GM12878 (cell line): ENCODE data around the gene STKLD1. TPM values are rescaled to one million over a fixed set of nuclear protein-coding genes. Genes with fewer than 3 reads are reported as not detected.

Experiments
- ATAC-seq: fragments of 200-7000 bp; cut with Tn5 transposase; 3 replicates; pipeline ENCODE4 v1.9.1; 2020; ENCODE audit warnings: mild to moderate bottlenecking, moderate library complexity
- BruUV-seq: library from RNA; stranded (reverse); fragments of 400-500 nt; replicated peaks from 2 replicates; lab custom pipeline; 2021; lab: Mats Ljungman, UMichigan
- CTCF ChIA-PET: fragments of 300-600 bp; sonication (Branson Sonifier 250); formaldehyde crosslinking; extraction: SDS; loops from one replicate; lab custom pipeline; 2021; ENCODE audit warnings: inconsistent platforms; lab: Yijun Ruan, JAX
- POLR2A ChIA-PET: fragments of 350-600 bp; formaldehyde crosslinking; extraction: SDS; loops from one replicate; lab custom pipeline; 2021; ENCODE audit warnings: inconsistent platforms; lab: Charles Lee
- RAD21 ChIA-PET: fragments of 300-600 bp; sonication (Branson Sonifier 250); formaldehyde crosslinking; loops from one replicate; lab custom pipeline; 2023; ENCODE audit warnings: antibody characterized with exemption; ENCODE audit not compliant: unreplicated experiment; lab: Charles Lee
- SMC1A ChIA-PET: fragments of 300-600 bp; sonication (Branson Sonifier 250); formaldehyde crosslinking; loops from one replicate; lab custom pipeline; 2023; ENCODE audit not compliant: unreplicated experiment, uncharacterized antibody; lab: Charles Lee
- DNase-seq: peaks from one replicate; pipeline ENCODE4 v3.0.0-alpha.2; 2011; ENCODE audit warnings: low read depth, low spot score
- FAIRE-seq: peaks from 3 replicates; lab custom pipeline; 2011; peaks lifted over from hg19 to GRCh38; lab: Jason Lieb, UNC
- H2AFZ ChIP-seq: 2 replicates; pipeline ENCODE4 v1.6.0; 2011; ENCODE audit warnings: low read depth, low read length, control low read depth; ENCODE audit not compliant: control insufficient read depth
- H3K27ac ChIP-seq: 2 replicates; pipeline ENCODE4 v1.5.1; 2011; ENCODE audit warnings: control low read depth; ENCODE audit not compliant: control insufficient read depth, insufficient read depth
- H3K27me3 ChIP-seq, 2 experiments: replicated peaks in 1 of 2; 2 replicates each; pipeline versions ENCODE4 v1.6.0 to v1.6.1; 2011; ENCODE audit warnings: low read length in 1 of 2; ENCODE audit not compliant: control insufficient read depth in 2 of 2, insufficient read depth in 2 of 2
- H3K36me3 ChIP-seq, 2 experiments: 2 replicates each; pipeline ENCODE4 v1.5.1; 2011; ENCODE audit warnings: low read length in 1 of 2; ENCODE audit not compliant: control insufficient read depth in 2 of 2, insufficient read depth in 2 of 2
- H3K4me1 ChIP-seq: 2 replicates; pipeline ENCODE4 v1.6.1; 2011; ENCODE audit warnings: mild to moderate bottlenecking, low read length, moderate library complexity, mixed read lengths; ENCODE audit not compliant: control insufficient read depth, insufficient read depth
- H3K4me2 ChIP-seq: 2 replicates; pipeline ENCODE4 v1.6.0; 2011; ENCODE audit warnings: control low read depth; ENCODE audit not compliant: control insufficient read depth, insufficient read depth
- H3K4me3 ChIP-seq: fragments of 200-600 bp; sonication (generic); 2 replicates; pipeline ENCODE4 v1.5.1; 2016
- H3K79me2 ChIP-seq: 2 replicates; pipeline ENCODE4 v1.6.0; 2011; ENCODE audit warnings: low read length; ENCODE audit not compliant: control insufficient read depth, insufficient read depth
- H3K9ac ChIP-seq: 2 replicates; pipeline ENCODE4 v1.8.0; 2011; ENCODE audit warnings: low read length, control low read depth, mixed read lengths; ENCODE audit not compliant: control insufficient read depth, insufficient read depth
- H3K9me3 ChIP-seq: replicated peaks from 3 replicates; pipeline ENCODE4 v1.5.1; 2011; ENCODE audit warnings: mild to moderate bottlenecking, low read length; ENCODE audit not compliant: control insufficient read depth, insufficient read depth
- H4K20me1 ChIP-seq: 2 replicates; pipeline ENCODE4 v1.6.0; 2011; ENCODE audit not compliant: control insufficient read depth, insufficient read depth
- CREB1 ChIP-seq: IDR thresholded peaks from 2 replicates; pipeline ENCODE4 v1.6.1; 2012; ENCODE audit warnings: low read depth, mild to moderate bottlenecking, inconsistent platforms
- FOS ChIP-seq: IDR thresholded peaks from 3 replicates; pipeline ENCODE4 v1.6.1; 2011; ENCODE audit warnings: borderline replicate concordance; ENCODE audit not compliant: insufficient read length; ENCODE audit errors: extremely low read depth
- HCFC1 ChIP-seq: fragments of 150-350 bp; IDR thresholded peaks from 2 replicates; pipeline ENCODE4 v1.6.1; 2014; ENCODE audit warnings: low read length
- KDM1A ChIP-seq: fragments of 200-600 bp; sonication (generic); IDR thresholded peaks from 2 replicates; pipeline ENCODE4 v1.6.1; 2016; ENCODE audit warnings: borderline replicate concordance
- RB1 ChIP-seq: fragments of 450-650 bp; formaldehyde crosslinking; IDR thresholded peaks from 2 replicates; pipeline ENCODE4 v1.6.1; 2017; ENCODE audit warnings: mild to moderate bottlenecking, borderline replicate concordance
- SMARCA5 ChIP-seq: fragments of 450-650 bp; IDR thresholded peaks from 2 replicates; pipeline ENCODE4 v1.6.1; 2017; ENCODE audit warnings: mild to moderate bottlenecking
- STAT3 ChIP-seq: IDR thresholded peaks from 2 replicates; pipeline ENCODE4 v1.6.1; 2011; ENCODE audit warnings: low read depth, low read length, improper control_type of control experiment
- TCF12 ChIP-seq: IDR thresholded peaks from 2 replicates; pipeline ENCODE4 v1.6.1; 2011; ENCODE audit warnings: low read depth, mild to moderate bottlenecking, low read length
- ZNF384 ChIP-seq: IDR thresholded peaks from 2 replicates; pipeline ENCODE4 v1.6.1; 2012; ENCODE audit warnings: low read depth, mild to moderate bottlenecking, low read length, improper control_type of control experiment, borderline replicate concordance
- WGBS: methylation state at CpG from one replicate; pipeline ENCODE4 v1.1.6; 2016; ENCODE audit warnings: low lambda C conversion rate; ENCODE audit not compliant: insufficient replicate concordance, insufficient coverage; ENCODE audit errors: missing lambda C conversion rate; 5-methylcytosine and 5-hydroxymethylcytosine counted together
- in situ Hi-C: fragments of 300-500 bp; cut with MboI; formaldehyde crosslinking; loops from 9 replicates; pipeline ENCODE4 v1.14.3; 2018; ENCODE audit warnings: mixed read lengths
- intact Hi-C: fragments of 100-400 bp; cut with micrococcal nuclease; formaldehyde crosslinking; loops from one replicate; pipeline ENCODE4 v1.14.2; 2022; ENCODE audit not compliant: unreplicated experiment
- polyA plus RNA-seq, 11 experiments: library from polyadenylated mRNA; depleted of rRNA in 4 of 11; unstranded in 6 of 11; stranded (reverse) in 5 of 11; fragments of >200 nt; fragmentation: Nextera tagmentation in 4 of 11; fragmentation: Illumina TruSeq in 1 of 11; extraction: Ambion mirVana in 4 of 11; extraction: Trizol in 1 of 11; gene quantifications; 1 replicate in 1 of 11; 2 replicates in 10 of 11; pipeline versions ENCODE4 v1.2.1 to v1.2.3, GENCODE V29; 2011 to 2016; ENCODE audit warnings: inconsistent platforms in 2 of 11, missing spikeins in 2 of 11, low read depth in 1 of 11
- total RNA-seq, 4 experiments: library from RNA; depleted of rRNA in 3 of 4; stranded (reverse); fragments of >200 nt in 3 of 4; fragmentation: Illumina TruSeq in 1 of 4; extraction: Trizol in 1 of 4; gene quantifications; 2 replicates each; pipeline versions ENCODE4 v1.2.1 to v1.2.3, GENCODE V29; 2013 to 2021
- TF ChIP-seq, protein P1 (sequence below): IDR thresholded peaks from 2 replicates; pipeline ENCODE4 v1.6.1; 2011; ENCODE audit warnings: low read depth, low read length, improper control_type of control experiment, borderline replicate concordance
- TF ChIP-seq, protein P2 (sequence below): fragments of 450-650 bp; IDR thresholded peaks from 2 replicates; pipeline ENCODE4 v1.6.1; 2014; ENCODE audit warnings: mild to moderate bottlenecking
- TF ChIP-seq, protein P3 (sequence below): fragments of 450-650 bp; IDR thresholded peaks from 2 replicates; pipeline ENCODE4 v1.6.1; 2017; ENCODE audit warnings: mild to moderate bottlenecking
- TF ChIP-seq, protein P4 (sequence below): fragments of 450-650 bp; IDR thresholded peaks from 2 replicates; pipeline ENCODE4 v1.6.1; 2017; ENCODE audit warnings: mild to moderate bottlenecking, moderate library complexity
- TF ChIP-seq, protein P5 (sequence below), 3 experiments: IDR thresholded peaks in 2 of 3; conservative IDR thresholded peaks in 1 of 3; 2 replicates each; pipeline ENCODE4 v1.5.1; 2011; ENCODE audit warnings: low read depth in 3 of 3, low read length in 3 of 3, mild to moderate bottlenecking in 3 of 3, control low read depth in 2 of 3, moderate library complexity in 2 of 3, inconsistent platforms in 1 of 3, mixed read lengths in 1 of 3; ENCODE audit not compliant: control insufficient read depth in 2 of 3, insufficient read depth in 1 of 3; ENCODE audit errors: extremely low read depth in 1 of 3

Gene STKLD1
- total and polyA plus RNA-seq, 10 of the 15 experiments (the other 5 are each of a cell fraction or from before 2014, with no cell fraction given): 0.07 to 0.40 (median 0.29) TPM; not detected in 4

DNA sequence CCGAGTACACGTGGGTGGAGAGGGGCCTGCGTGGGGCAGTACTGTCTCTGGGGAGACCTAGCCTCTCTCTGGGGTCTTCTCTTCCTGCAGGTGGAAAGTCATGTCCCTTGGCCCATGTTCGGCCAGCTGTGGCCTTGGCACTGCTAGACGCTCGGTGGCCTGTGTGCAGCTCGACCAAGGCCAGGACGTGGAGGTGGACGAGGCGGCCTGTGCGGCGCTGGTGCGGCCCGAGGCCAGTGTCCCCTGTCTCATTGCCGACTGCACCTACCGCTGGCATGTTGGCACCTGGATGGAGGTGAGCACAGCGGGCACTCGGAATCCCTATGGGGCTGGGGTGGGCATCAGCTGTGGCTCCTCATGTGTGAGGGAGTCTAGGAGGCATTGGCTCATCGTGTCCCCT is 78.2 kb downstream of the STKLD1 start:
- no peaks in the 10 kb centered on the region for H3K79me2 ChIP-seq
- no peaks in the 10 kb centered on the region for H3K9me3 ChIP-seq
- intact Hi-C loops (no loop called here), in situ Hi-C loops (no loop called here)
- no TSS peak for BruUV-seq
- 38% methylated on average over 19 of the region's 19 CpGs for WGBS
- no peaks in the 10 kb centered on the region; the same call in 1 of the 2 replicates for H3K4me1 ChIP-seq
- H4K20me1 ChIP-seq: no peaks in the 10 kb centered on the region
- no peak overlapping the region for H2AFZ ChIP-seq
- FAIRE-seq (no peak), ATAC-seq (no peak), DNase-seq (no peak)
- SMC1A ChIA-PET: no interaction called here
- no peak overlapping the region for H3K4me2 ChIP-seq
- H3K9ac ChIP-seq: no peak overlapping the region
- no peaks in the 10 kb centered on the region for H3K36me3 ChIP-seq
- POLR2A ChIA-PET: no interaction called here
- H3K27ac ChIP-seq: no peak overlapping the region
- H3K4me3 ChIP-seq: no peak overlapping the region
- CTCF ChIA-PET: interaction anchor here (1.8 kb wide), 1 partner anchor 32 kb away, joined by 5 read pairs; no protein-coding TSS in a partner anchor
- no peaks in the 10 kb centered on the region; a peak in 2 of 4 replicates for H3K27me3 ChIP-seq
- RAD21 ChIA-PET: no interaction called here
- TF ChIP-seq, protein P1, sequence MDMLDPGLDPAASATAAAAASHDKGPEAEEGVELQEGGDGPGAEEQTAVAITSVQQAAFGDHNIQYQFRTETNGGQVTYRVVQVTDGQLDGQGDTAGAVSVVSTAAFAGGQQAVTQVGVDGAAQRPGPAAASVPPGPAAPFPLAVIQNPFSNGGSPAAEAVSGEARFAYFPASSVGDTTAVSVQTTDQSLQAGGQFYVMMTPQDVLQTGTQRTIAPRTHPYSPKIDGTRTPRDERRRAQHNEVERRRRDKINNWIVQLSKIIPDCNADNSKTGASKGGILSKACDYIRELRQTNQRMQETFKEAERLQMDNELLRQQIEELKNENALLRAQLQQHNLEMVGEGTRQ: no peak
- TF ChIP-seq CREB1 (no peak), FOS (no peak), ZNF384 (no peak), SMARCA5 (no peak), HCFC1 (no peak), STAT3 (no peak), TCF12 (no peak), KDM1A (no peak), RB1 (no peak)
- TF ChIP-seq, protein P2, sequence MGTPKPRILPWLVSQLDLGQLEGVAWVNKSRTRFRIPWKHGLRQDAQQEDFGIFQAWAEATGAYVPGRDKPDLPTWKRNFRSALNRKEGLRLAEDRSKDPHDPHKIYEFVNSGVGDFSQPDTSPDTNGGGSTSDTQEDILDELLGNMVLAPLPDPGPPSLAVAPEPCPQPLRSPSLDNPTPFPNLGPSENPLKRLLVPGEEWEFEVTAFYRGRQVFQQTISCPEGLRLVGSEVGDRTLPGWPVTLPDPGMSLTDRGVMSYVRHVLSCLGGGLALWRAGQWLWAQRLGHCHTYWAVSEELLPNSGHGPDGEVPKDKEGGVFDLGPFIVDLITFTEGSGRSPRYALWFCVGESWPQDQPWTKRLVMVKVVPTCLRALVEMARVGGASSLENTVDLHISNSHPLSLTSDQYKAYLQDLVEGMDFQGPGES: no peak
- TF ChIP-seq, protein P3, sequence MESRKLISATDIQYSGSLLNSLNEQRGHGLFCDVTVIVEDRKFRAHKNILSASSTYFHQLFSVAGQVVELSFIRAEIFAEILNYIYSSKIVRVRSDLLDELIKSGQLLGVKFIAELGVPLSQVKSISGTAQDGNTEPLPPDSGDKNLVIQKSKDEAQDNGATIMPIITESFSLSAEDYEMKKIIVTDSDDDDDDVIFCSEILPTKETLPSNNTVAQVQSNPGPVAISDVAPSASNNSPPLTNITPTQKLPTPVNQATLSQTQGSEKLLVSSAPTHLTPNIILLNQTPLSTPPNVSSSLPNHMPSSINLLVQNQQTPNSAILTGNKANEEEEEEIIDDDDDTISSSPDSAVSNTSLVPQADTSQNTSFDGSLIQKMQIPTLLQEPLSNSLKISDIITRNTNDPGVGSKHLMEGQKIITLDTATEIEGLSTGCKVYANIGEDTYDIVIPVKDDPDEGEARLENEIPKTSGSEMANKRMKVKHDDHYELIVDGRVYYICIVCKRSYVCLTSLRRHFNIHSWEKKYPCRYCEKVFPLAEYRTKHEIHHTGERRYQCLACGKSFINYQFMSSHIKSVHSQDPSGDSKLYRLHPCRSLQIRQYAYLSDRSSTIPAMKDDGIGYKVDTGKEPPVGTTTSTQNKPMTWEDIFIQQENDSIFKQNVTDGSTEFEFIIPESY: no peak
- TF ChIP-seq, protein P4, sequence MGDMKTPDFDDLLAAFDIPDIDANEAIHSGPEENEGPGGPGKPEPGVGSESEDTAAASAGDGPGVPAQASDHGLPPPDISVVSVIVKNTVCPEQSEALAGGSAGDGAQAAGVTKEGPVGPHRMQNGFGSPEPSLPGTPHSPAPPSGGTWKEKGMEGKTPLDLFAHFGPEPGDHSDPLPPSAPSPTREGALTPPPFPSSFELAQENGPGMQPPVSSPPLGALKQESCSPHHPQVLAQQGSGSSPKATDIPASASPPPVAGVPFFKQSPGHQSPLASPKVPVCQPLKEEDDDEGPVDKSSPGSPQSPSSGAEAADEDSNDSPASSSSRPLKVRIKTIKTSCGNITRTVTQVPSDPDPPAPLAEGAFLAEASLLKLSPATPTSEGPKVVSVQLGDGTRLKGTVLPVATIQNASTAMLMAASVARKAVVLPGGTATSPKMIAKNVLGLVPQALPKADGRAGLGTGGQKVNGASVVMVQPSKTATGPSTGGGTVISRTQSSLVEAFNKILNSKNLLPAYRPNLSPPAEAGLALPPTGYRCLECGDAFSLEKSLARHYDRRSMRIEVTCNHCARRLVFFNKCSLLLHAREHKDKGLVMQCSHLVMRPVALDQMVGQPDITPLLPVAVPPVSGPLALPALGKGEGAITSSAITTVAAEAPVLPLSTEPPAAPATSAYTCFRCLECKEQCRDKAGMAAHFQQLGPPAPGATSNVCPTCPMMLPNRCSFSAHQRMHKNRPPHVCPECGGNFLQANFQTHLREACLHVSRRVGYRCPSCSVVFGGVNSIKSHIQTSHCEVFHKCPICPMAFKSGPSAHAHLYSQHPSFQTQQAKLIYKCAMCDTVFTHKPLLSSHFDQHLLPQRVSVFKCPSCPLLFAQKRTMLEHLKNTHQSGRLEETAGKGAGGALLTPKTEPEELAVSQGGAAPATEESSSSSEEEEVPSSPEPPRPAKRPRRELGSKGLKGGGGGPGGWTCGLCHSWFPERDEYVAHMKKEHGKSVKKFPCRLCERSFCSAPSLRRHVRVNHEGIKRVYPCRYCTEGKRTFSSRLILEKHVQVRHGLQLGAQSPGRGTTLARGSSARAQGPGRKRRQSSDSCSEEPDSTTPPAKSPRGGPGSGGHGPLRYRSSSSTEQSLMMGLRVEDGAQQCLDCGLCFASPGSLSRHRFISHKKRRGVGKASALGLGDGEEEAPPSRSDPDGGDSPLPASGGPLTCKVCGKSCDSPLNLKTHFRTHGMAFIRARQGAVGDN: no peak
- TF ChIP-seq, protein P5, sequence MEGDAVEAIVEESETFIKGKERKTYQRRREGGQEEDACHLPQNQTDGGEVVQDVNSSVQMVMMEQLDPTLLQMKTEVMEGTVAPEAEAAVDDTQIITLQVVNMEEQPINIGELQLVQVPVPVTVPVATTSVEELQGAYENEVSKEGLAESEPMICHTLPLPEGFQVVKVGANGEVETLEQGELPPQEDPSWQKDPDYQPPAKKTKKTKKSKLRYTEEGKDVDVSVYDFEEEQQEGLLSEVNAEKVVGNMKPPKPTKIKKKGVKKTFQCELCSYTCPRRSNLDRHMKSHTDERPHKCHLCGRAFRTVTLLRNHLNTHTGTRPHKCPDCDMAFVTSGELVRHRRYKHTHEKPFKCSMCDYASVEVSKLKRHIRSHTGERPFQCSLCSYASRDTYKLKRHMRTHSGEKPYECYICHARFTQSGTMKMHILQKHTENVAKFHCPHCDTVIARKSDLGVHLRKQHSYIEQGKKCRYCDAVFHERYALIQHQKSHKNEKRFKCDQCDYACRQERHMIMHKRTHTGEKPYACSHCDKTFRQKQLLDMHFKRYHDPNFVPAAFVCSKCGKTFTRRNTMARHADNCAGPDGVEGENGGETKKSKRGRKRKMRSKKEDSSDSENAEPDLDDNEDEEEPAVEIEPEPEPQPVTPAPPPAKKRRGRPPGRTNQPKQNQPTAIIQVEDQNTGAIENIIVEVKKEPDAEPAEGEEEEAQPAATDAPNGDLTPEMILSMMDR (IDR thresholded peaks at IDR 0.05 in 2 of 3, conservative IDR thresholded peaks at IDR 0.05 in 1 of 3; ENCODE audit: control insufficient read depth in 2 of 3, extremely low read depth in 1 of 3, insufficient read depth in 1 of 3, low read depth in 3 of 3, low read length in 3 of 3): no peak
